ENCODE data around the gene IGLL5. TPM values are rescaled to one million over a fixed set of nuclear protein-coding genes. Genes with fewer than 3 reads are reported as not detected.

Gene IGLL5
- not detected in 2 replicates for total RNA-seq

GRCh38 chr22:22887621-22888503, at the start of gene IGLL5:
Gene IGLL5, plus strand, starts transcription at chr22:22887816. Its CDS starts 238 bp downstream, at chr22:22888054.

Other genes with a start within 250 kb of the IGLL5 start
- not detected in 2 replicates for gene GGTLC2, start 243.2 kb upstream of the IGLL5 start, total RNA-seq
- gene GNAZ, start 182.7 kb downstream of the IGLL5 start, total RNA-seq, result 0.32 and 1.3 TPM in 2 replicates

Measured in cardiac atrium fibroblast (primary cell).